HG03469 (cell line): ENCODE data around the gene POLD3.

Experiments
- ATAC-seq: cut with Tn5 transposase; IDR thresholded peaks from one replicate; pipeline ENCODE4 v1.9.1; 2021; ENCODE audit warnings: mild to moderate bottlenecking, moderate library complexity, moderate number of reproducible peaks; ENCODE audit not compliant: unreplicated experiment

Gene POLD3

DNA sequence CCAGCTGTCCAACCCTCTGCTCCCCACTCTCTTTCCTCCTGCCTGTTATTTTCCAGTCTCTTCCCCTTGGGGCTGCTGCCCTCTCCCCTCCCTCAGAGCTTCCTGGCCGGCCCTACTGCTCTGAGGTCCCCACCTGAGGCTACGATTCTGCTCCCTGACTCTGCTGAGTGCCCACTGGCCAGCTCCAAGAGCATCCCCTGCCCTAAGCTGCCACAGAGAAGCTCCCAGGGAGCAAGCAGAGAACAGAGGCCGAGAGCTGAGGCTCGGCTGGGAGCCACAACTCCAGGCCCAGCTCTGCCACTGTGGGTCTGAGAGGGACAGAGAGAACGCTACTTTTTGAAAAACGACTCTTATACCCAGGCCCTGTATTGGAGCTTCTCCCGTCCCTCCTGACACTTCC is 77.8 kb downstream of the POLD3 start:
- ATAC-seq: no peak

DNA sequence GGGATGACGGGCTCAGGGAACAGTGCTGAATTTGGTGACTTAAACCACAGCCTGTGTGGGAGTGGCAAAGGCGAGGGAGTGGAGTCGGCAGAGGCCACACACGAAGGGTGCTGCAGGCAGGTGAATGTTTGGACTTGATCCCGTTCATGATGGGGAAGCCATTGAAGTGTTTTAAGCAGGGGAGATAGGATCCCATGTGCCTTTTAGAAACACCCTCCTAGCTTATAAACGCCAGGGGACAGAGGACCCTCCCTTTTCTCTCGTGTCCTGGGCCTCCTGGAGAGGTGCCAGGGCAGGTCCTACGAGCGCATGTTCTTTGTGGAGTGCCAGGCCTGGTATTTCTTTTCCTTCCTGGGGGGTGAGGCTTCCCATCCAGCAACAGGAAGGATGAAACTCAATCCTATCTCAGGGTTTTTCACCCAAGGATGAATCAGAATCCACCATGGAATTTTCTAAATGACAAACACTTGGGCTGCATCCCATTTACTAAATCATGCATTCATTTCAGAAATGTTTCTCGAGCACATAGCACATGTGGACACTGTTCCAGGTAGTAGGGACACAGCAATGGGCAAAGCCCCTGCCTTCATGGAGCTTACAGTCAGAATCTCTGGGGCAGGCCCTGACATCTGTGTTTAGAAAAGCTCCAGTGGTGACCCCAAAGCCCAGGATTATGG is 79.3 kb downstream of the POLD3 start:
- no peak for ATAC-seq

DNA sequence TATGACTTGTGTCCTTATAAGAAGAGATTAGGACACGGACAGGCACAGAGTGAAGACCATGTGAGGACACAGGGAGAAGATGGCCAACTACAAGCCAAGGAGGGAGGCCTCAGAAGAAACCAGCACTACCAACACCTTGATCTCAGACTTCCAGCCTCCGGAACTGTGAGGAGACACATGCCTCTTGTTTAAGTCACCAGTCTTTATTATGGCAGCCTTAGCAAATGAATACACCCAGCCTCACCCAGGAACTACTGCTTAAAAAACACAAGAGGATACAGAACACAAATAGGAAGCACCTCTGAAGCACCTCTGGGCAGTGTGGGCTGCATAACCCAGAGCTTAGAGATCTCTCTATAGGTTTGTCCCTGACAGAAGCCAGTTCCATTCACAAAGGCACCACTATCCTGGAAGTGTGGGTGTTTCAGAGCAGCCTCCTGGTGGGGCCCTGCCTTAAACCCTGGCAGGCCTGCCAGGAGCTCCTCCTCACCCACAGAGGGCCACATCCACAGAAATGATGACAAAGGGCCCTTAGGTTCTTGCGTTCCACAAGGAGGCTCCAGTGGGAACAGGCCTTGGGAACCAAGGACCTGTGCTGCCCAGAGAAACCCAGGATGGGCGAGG is 80.1 kb downstream of the POLD3 start:
- ATAC-seq: no peak

DNA sequence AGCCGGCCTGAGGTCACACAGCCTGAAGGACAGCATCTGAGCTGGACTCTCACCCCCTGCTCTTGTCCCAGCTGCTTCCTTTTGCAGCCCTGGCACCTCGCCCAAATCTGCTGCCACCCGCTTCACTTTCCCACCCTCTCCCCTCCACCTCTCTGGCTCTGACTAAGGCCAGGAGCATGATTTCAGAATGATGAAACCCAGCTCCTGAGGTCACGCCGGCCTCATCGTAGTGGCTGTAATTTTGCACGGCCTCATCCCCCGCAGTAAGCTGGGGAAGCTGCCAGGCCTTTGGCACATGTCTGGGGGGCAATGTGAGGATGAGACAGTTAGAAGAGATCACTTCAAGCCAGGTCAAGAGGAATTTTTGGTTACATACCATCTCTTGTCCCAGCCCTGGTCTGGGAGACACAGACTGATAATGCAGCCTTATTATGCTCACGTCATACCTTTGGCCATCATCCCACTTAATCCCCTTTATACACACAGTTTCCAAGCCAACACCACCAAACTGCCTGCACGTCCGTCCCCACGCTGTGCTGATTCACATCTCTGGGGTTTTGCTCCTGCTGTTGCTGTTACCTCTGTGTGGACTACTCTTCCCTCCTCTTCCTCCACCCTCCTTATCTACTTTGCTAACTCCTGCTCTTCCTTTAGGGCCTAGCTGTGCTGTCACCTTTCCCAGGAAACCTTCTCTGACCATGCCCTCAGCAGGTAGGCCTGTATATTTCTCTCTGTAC is 80.7 kb downstream of the POLD3 start:
- no peak for ATAC-seq

DNA sequence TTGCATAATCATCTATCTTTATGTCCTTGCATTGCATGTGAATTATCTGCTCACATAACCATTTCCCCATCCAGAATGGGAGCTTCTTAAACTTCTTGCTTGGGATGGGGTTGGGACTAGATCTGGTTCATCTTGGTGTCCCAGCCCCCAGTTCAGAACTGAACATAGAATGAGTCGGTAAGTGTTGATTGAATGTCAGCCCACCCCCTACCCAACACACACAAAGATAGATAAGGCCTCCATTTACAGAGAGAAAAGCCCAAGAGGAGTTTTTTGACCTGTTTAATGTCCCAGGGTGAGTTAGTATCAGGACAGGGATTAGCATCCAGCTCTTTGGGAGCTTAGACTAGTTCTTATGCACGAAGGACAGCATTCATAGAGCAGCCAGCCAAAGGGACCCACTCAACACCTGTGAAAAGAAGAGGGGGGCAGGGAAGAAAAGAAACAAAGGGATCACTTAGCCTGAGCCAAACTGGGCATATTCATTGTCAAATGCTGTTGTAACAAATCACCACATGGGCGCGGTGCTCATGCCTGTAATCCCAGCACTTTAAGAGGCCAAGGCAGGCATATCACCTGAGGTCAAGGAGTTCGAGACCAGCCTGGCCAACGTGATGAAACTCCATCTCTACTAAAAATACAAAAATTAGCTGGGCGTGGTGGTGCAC is 81.4 kb downstream of the POLD3 start:
- ATAC-seq: no peak

DNA sequence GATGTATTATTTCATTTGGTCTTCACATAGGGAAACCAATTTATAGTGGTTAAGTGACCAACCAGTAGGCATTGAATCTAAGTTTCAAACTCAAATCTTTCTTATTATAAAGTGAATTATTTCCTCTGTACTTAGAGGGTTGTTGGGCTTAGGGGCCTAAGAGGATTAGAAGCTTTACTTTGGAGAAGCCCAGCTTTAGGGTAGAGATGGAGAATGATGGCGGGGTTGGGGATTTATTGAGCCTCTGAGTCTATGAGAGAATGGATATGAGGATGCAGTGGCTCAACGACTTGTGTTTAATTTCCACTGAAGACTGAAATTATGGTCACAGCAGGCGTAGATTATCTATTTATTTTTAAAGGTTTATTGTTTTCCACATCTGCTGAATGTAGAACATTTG is 83.4 kb downstream of the POLD3 start:
- ATAC-seq: no peak

DNA sequence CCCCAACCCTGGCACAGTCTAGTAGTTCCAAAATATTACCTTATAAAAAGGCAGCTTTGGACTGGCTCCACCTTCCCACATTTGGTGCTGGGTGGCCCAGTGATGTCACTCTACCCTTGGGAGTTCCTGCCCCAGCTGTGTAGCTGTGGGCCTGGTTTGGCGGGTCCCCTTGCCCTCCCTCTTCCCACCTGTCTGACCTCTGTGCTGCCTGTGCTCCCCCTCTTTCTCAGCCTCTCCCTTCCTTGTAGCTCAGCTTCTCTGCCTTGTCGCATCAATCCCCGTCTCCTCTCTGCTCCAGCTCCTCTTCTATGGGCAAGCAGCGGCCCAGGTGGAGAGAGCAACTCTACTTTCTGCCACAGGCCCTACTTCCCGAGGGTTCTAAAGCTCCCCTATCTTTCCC is 84.2 kb downstream of the POLD3 start:
- no peak for ATAC-seq

DNA sequence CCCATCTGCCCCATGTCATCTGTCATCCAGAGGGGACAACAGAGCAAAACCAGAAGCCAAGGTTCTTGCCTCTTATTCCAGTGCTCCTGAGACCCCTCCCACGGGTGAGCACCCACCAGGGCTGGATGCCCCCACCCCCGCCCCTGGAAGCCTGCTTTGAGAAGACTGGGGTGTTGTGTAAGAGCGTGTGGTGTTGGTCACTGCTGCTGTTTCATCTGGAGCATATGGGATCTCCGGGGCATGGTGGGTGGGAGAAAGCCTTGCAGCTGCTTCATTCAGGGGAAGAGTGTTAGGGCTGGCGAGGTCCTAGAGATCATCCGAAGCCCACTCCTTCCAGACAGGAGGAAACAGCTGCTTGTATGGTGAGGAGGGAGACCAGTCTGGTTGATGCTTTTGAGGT is 84.7 kb downstream of the POLD3 start:
- no peak for ATAC-seq

DNA sequence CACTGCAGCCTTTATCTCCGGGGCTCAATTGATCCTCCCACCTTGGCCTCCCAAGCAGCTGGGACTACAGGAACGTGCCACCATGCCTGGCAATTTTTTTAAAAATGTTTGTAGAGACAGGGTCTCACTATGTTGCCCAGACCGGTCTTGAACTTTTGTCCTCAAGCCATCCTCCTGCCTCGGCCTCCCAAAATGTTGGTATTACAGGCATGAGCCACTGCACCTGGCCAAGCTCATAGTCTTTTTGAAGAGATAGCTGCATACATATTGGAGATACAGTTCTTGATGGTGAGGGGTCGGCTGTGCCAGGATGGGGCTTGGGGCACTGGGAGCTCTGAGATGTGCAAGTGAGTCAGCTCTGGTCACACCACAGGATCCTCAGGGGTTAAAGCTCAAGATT is 85.7 kb downstream of the POLD3 start:
- ATAC-seq: no peak

DNA sequence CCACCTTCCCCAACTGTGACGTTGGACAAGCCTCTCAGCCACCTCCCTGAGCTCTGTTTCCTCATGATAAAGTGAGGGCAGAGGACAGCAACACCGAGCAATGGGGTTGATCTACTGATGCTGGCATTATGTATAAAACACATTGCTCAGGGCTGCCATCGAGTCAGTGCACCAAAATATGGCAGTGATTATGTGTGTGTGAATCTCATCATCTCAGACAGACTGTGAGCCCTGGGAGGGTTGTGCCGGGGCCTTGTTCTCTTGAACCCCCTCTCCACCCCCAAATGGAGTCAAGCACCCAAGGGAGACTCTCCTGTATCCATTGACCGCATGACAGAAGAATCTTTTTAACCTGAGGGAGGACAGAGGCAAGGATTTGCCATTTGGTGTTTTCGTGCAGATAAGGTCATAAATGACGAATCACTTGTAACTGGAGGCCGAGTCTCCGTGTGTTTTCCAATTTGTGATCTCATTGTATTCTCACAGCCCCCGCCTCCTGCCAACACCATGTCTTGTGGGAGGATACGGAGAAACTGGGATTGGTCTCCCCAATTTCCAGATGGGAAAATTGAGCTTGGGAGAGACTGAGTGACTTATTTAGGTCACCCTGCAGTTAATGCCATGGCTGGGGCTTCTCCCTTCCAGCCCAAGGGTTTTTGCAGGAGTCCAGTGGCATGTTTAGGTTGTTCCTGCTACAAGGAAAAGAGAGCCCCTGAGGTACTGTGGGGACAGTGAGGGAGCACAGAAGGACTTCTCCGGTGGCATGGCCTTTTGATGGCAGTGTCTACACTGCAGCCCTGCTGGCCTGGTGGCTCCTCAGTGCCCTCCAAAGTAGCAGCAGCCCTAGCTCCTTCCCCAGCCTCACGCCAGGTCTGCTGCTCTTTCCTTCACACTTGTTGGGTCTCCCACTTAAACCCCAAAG is 86.5 kb downstream of the POLD3 start:
- ATAC-seq: no peak

DNA sequence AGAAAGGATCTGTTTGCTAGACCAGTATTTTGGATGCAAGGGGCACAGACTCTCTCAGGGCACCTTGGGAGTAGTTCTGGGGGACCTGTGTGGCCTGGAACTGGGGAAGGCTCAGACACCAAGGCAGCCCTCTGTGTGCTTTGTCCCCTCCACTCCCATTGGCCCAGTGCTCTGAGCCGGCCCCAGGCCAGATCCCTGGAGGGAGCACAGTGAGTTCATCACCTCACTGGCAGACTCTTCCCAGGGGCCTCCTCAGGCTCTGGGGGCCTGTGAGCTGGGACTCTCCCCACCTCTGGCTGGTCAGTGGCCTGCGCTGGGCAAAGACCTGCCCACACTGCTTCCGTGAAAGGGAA is 87.1 kb downstream of the POLD3 start:
- ATAC-seq: no peak

DNA sequence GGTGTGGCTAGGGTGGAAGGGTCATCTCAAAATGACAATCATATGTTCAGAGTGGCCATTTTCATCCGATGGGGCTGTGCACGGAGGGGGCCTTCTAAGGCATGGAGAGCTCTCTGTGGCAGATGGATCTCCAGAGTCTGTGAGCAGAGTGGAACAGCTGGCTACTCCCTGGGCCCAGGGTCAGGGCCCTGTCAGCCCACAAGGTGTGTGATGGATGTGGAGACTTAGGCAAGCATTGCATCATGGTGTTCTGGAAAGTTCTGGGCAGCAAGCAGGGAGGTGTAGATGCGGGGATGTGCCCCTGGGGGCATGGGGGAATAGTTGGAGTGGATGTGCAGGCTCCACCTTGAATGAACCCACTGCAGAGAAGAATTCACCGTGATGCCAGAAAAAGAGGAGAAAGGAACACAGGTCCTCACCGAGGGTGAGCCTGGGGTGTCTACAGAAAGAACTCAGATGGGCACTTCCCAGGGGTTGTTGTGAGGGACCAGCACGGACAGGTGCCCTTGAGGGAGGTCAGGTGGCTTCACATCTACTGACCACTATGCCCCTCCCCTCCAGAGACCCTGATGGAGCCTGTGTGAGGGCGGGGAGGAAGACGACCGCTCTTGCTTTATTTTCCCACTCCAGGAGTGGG is 87.8 kb downstream of the POLD3 start:
- ATAC-seq: no peak

DNA sequence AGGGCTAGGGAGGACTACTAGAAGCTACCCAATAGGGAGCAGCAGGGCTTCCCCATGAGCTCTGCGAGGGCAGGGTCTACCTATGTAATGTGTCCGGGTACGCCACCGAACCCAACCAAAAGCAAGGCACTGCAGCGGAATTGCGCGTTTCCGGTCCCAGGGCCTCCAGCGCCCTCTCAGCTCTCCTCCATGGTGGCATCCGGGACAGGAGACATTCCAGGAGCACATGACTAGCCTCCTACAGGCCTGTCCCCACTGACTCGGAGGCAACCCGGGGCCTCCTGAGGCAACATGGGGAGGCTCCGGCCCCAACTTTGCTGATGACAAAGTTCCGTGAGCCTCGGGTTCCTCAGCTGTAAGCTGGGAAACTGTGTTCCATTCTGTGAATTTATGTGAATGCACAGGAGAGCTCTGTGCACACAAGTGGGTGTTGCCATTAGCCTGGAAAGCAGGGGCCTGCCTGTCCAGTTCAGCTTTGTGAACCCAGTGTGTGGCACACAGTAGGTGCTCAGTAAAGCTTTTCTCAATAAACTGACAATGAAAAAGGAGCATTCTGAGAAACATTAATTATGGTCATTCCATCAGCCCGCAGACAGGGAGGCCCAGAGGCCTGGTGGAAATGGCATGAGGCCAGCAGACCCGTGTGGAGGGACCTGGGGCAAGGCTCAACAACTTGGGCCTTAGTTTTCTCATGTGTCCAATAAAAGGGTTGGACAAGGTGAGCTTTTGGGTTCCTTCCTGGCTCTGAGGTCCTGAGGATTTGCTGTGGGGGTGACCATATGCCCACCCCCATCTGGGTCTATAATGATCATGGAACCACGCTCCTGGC is 88.5 kb downstream of the POLD3 start:
- ATAC-seq: no peak

DNA sequence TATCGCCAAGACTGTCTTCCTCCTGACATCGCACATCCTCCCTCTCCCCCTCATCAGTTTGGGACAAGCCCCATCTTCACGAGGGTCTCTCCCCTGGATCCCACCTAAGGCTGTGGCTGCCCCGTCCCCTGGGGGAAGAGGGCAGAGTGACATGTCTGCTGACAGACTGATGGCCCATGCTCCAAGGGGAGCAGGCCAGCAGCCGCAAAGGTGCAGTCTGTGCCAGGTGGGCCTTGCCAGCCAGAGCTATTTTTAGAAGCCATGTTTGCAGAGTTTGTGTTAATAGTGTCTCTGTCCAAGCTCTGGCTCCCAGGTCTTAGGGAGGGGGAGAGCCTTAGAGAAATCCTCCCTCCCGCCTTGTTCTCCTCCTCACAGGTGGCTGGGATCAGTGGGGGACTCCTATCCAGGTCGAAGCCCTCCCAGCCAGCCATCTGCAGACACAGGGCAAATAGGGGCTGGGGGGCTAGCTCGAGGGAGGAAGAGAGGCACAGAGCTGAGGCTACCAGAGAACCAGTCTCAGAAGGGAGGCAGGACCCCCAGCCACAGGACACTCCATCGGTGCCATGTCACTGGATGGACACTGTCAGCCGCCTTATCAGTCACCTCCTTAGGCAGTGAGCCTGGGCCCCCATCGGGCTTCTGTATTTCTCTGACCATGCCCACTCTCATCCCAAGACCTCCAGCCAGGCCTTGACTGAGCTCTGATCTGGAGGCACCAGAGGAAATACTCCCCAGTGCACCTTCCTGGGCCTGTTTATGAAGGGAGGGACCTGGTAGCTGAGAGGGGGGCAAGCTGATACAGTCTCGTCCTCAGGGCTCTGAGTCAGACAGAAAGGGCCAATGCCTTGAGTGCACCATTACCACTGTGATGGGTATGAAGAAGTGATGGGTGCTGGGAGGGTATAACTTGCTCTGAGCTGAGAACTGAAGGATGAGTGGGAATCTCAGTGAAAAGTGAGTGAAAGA is 89.6 kb downstream of the POLD3 start:
- ATAC-seq: no peak

DNA sequence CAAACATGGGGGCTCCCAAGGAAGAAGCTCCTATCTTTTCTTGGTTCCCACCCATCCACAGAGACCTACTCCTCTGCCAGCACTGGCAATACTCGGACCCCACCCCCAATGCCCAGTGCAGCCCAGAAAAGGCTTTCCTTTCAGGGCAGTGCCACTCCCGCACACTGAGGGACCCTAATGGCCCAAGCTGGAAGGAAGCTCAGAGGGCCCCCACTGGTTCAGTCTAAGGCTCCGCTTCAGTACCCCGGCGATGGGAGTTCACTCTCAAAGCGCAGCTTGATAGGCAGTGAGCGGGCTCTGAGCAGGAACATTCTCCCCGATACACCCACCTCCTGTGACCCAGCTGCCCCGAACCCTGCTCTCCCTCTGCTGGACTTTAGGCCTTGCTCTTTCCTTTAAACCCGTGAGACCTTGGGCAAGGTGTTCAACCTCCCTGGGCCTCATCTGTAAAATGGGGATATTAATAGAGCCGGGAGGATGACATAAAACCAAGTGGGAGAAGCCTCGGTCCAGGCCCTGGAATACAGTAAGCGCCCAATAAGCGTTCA is 90.4 kb downstream of the POLD3 start:
- no peak for ATAC-seq

DNA sequence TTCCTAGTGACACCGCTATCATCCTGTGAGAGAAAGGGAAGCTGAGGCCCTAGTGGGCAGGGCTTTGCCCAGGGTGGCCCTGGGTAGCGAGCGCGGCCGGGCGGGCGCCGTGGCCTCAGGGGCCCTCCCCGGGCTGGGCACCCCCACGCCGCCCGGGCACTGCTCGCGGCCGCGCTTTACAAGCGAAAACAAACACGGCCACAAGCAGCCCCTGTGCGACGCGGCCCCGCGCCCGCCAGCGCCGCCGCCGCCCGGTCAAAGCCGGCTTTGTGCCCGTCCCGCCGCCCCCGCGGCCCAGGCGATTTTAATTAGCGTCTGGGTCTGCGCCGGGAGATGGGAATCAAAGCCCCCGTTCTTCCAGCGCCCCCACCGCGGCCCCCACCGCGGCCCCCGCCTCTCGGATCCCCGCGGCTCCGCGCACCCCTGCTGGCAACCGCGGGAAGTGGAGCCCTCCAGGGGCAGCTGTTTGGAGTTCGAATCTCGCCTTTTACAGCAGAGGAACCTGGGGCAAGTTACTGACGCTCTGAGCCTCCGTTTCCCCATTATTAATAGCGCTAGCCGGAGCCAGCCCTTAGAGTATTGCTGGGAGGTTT is 91.0 kb downstream of the POLD3 start:
- ATAC-seq: no peak

DNA sequence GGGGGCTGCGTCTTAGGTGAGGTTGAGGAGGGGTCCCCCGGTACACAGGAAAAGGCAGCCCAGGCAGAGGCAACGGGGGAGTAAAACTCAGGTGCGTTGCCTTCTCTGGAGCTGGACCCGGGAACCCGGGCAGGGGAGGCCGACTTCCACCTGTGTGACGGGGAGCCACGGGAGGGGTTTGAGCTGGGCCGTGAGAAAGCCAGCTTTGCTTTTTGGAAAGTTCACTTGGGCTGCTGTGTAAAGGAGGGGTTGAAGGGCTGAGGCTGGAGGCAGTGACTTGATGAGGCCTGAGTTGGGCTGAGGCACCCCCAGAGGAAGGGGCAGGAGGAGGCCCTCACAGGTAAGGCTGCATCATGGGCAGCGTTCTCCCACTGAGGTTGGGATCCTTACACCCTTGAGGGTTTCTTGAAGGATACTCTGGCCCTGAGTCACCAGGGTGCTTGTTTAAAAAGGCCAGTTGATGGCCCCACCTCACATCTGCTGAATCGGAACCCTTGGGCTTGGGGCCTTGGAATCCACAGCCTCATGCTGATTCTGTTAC is 91.6 kb downstream of the POLD3 start:
- ATAC-seq: no peak
